HK-2 (cell line): ENCODE measurements around the gene USP48.
"Not testable (repeated sequence)": the region's sequence is repeated elsewhere in the genome, so short reads cannot be mapped to it uniquely, and the experiment has no call there.

Experiments used
- DNase-seq: peaks from one replicate; pipeline ENCODE4 v3.0.0-alpha.2; 2018; ENCODE audit not compliant: unreplicated experiment

Gene USP48

GRCh38 chr1:21782868-21783678 lies at the start of gene USP48:
USP48 (minus strand) TSS chr1:21783149; CDS start chr1:21782957, 192 bp downstream.
- peak; percentile 96 for DNase-seq

- no peak for DNase-seq
Observed at GRCh38 chr1:21831454-21831970, 48.6 kb upstream of the USP48 start.

GRCh38 chr1:21830792-21831453 lies 48.0 kb upstream of the USP48 start:
- DNase-seq, result no peak

GRCh38 chr1:21829294-21829693 lies 46.3 kb upstream of the USP48 start:
- DNase-seq, result no peak

GRCh38 chr1:21828506-21829210 lies 45.7 kb upstream of the USP48 start:
- DNase-seq, result no peak

- no peak for DNase-seq
Observed at GRCh38 chr1:21828075-21828474, 45.1 kb upstream of the USP48 start.

GRCh38 chr1:21827141-21827679 lies 44.3 kb upstream of the USP48 start:
- DNase-seq, result no peak

- not testable (repeated sequence) for DNase-seq
Observed at GRCh38 chr1:21826694-21827093, 43.7 kb upstream of the USP48 start.

- no peak for DNase-seq
Observed at GRCh38 chr1:21825393-21825792, 42.4 kb upstream of the USP48 start.

GRCh38 chr1:21824926-21825325 lies 42.0 kb upstream of the USP48 start:
- no peak for DNase-seq

GRCh38 chr1:21823980-21824702 lies 41.2 kb upstream of the USP48 start:
- no peak for DNase-seq

- no peak for DNase-seq
Observed at GRCh38 chr1:21823206-21823979, 40.4 kb upstream of the USP48 start.

GRCh38 chr1:21822349-21822748 lies 39.4 kb upstream of the USP48 start:
- no peak for DNase-seq

GRCh38 chr1:21821385-21822019 lies 38.6 kb upstream of the USP48 start:
- no peak for DNase-seq

GRCh38 chr1:21820597-21821232 lies 37.8 kb upstream of the USP48 start:
- DNase-seq, result no peak

- DNase-seq, result peak; percentile 31
Observed at GRCh38 chr1:21818656-21819055, 35.7 kb upstream of the USP48 start.

GRCh38 chr1:21816602-21817302 lies 33.8 kb upstream of the USP48 start:
- DNase-seq, result peak; percentile 63

- no peak for DNase-seq
Observed at GRCh38 chr1:21815724-21816321, 32.9 kb upstream of the USP48 start.
